22Rv1 (cell line): Measurements from ENCODE around the gene IGFBP5.

Source experiments
- CTCF ChIP-seq: fragments of 450-650 bp; IDR thresholded peaks from 2 replicates; pipeline ENCODE4 v1.5.1; 2017; ENCODE audit warnings: mild to moderate bottlenecking
- ZFX ChIP-seq: fragments of 450-650 bp; IDR thresholded peaks from 2 replicates; pipeline ENCODE4 v1.6.1; 2017; ENCODE audit warnings: antibody characterized with exemption, borderline replicate concordance

GRCh38 chr2:216624251-216624650 is 71.1 kb downstream of the IGFBP5 start:
- TF ChIP-seq CTCF (no peak), ZFX (no peak)
